Measurements from ENCODE around the gene UNC5C. TPM values are rescaled to one million over a fixed set of nuclear protein-coding genes. Genes with fewer than 3 reads are reported as not detected.

The UNC5C gene
- total RNA-seq, 1 experiment from 2014 or later = 1.0 TPM

GRCh38 chr4:95472534-95472933 lies 76.2 kb downstream of the UNC5C start (continued):
- TF ChIP-seq E2F4 (CRISPR knock-in tag; IDR thresholded peaks at IDR 0.05; ENCODE audit: borderline replicate concordance, low read depth) = no peak

- ChIA-PET POLR2A (no interaction called here), CTCF (no interaction called here)
- Mint-ChIP-seq H3K27me3 (ENCODE audit: low read depth) (no peaks in the 10 kb centered on the region), H3K36me3 (no peaks in the 10 kb centered on the region), H3K9me3 (no peaks in the 10 kb centered on the region), H3K4me3 (no peak overlapping the region), H3K27ac (no peak overlapping the region), H3K4me1 (no peaks in the 10 kb centered on the region; the same call in 1 of the 2 replicates)
- no peak for TF ChIP-seq PRRX2 (CRISPR knock-in tag; IDR thresholded peaks at IDR 0.05)
- TF ChIP-seq ELF4 (CRISPR knock-in tag; IDR thresholded peaks at IDR 0.05; ENCODE audit: low read depth) = no peak
- no peak for TF ChIP-seq NR2C2 (CRISPR knock-in tag; IDR thresholded peaks at IDR 0.05)
- TF ChIP-seq ZNF138 (CRISPR knock-in tag; conservative IDR thresholded peaks at IDR 0.05) = no peak
- TF ChIP-seq PRDM15 (CRISPR knock-in tag; IDR thresholded peaks at IDR 0.05) = no peak
- no peak for TF ChIP-seq ZNF121 (CRISPR knock-in tag; IDR thresholded peaks at IDR 0.05)
- TF ChIP-seq, protein P1, sequence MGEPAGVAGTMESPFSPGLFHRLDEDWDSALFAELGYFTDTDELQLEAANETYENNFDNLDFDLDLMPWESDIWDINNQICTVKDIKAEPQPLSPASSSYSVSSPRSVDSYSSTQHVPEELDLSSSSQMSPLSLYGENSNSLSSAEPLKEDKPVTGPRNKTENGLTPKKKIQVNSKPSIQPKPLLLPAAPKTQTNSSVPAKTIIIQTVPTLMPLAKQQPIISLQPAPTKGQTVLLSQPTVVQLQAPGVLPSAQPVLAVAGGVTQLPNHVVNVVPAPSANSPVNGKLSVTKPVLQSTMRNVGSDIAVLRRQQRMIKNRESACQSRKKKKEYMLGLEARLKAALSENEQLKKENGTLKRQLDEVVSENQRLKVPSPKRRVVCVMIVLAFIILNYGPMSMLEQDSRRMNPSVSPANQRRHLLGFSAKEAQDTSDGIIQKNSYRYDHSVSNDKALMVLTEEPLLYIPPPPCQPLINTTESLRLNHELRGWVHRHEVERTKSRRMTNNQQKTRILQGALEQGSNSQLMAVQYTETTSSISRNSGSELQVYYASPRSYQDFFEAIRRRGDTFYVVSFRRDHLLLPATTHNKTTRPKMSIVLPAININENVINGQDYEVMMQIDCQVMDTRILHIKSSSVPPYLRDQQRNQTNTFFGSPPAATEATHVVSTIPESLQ (CRISPR knock-in tag; IDR thresholded peaks at IDR 0.05) = no peak
- DNase-seq (ENCODE audit: low spot score) = no peak
- no peak for ATAC-seq
Observed at GRCh38 chr4:95470622-95471021, 78.2 kb downstream of the UNC5C start.

GRCh38 chr4:95469617-95470016 lies 79.2 kb downstream of the UNC5C start:
- no peak for TF ChIP-seq ZNF138 (CRISPR knock-in tag; conservative IDR thresholded peaks at IDR 0.05)
- no peak for DNase-seq (ENCODE audit: low spot score)
- no peaks in the 10 kb centered on the region for H3K9me3 Mint-ChIP-seq
- ChIA-PET CTCF (no interaction called here), POLR2A (no interaction called here)
- no peak for ATAC-seq
- no peaks in the 10 kb centered on the region; the same call in 1 of the 2 replicates for H3K4me1 Mint-ChIP-seq
- H3K36me3 Mint-ChIP-seq = no peaks in the 10 kb centered on the region
- H3K4me3 Mint-ChIP-seq = no peak overlapping the region
- no peak overlapping the region for H3K27ac Mint-ChIP-seq
- H3K27me3 Mint-ChIP-seq (ENCODE audit: low read depth) = no peaks in the 10 kb centered on the region

GRCh38 chr4:95466791-95467190 lies 82.0 kb downstream of the UNC5C start:
- ChIA-PET POLR2A (no interaction called here), CTCF (no interaction called here)
- no peaks in the 10 kb centered on the region for H3K27me3 Mint-ChIP-seq (ENCODE audit: low read depth)
- no peaks in the 10 kb centered on the region for H3K36me3 Mint-ChIP-seq
- ATAC-seq (no peak), DNase-seq (ENCODE audit: low spot score) (no peak)
- H3K4me3 Mint-ChIP-seq = no peak overlapping the region
- no peak overlapping the region for H3K27ac Mint-ChIP-seq
- no peaks in the 10 kb centered on the region for H3K9me3 Mint-ChIP-seq
- no peaks in the 10 kb centered on the region; the same call in 1 of the 2 replicates for H3K4me1 Mint-ChIP-seq
- TF ChIP-seq TP53 (CRISPR knock-in tag; IDR thresholded peaks at IDR 0.05) (no peak), NR1H2 (CRISPR knock-in tag; IDR thresholded peaks at IDR 0.05) (no peak), TEAD1 (CRISPR knock-in tag; IDR thresholded peaks at IDR 0.05) (no peak), NFE2L1 (CRISPR knock-in tag; IDR thresholded peaks at IDR 0.05) (no peak), GABPB1 (CRISPR knock-in tag; IDR thresholded peaks at IDR 0.05) (no peak), ATF3 (CRISPR knock-in tag; conservative IDR thresholded peaks at IDR 0.05) (no peak), ZNF232 (CRISPR knock-in tag; IDR thresholded peaks at IDR 0.05) (no peak), MYBL2 (CRISPR knock-in tag; IDR thresholded peaks at IDR 0.05) (no peak), NFYB (CRISPR knock-in tag; conservative IDR thresholded peaks at IDR 0.05; ENCODE audit: low read depth) (no peak), JUN (CRISPR knock-in tag; IDR thresholded peaks at IDR 0.05) (no peak), CTCF (IDR thresholded peaks at IDR 0.05) (no peak)
- TF ChIP-seq, protein P2, sequence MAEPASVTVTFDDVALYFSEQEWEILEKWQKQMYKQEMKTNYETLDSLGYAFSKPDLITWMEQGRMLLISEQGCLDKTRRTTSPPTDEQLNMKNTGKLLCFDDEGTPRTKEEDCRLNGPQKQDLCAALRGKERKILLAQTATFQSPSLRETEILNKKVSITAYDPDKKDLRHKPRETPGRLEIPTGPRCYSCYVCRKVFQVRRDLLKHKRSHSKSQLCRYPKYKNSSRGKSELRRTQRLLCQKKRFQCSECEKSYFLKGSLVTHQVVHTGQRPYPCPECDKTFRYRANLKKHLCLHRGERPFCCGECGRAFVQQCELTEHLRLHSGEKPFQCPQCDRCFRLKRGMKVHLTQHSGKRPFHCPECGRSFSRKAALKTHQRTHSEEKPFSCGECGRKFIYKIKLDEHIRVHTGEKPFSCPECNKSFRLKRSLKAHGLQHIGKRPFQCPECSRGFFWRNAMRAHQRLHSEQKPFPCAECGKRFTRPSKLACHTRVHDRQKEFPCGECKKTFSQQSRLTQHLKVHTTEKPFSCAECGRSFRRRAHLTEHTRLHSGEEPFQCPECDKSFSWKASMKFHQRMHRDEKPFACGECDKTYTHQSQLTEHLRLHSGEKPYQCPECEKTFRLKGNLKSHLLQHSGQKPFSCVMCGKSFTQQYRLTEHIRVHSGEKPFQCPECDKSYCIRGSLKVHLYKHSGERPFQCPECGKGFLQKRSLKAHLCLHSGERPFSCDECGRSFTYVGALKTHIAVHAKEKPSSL (CRISPR knock-in tag; conservative IDR thresholded peaks at IDR 0.05) = no peak
